ENCODE results near the gene GPC1.

GPC1 gene

DNA sequence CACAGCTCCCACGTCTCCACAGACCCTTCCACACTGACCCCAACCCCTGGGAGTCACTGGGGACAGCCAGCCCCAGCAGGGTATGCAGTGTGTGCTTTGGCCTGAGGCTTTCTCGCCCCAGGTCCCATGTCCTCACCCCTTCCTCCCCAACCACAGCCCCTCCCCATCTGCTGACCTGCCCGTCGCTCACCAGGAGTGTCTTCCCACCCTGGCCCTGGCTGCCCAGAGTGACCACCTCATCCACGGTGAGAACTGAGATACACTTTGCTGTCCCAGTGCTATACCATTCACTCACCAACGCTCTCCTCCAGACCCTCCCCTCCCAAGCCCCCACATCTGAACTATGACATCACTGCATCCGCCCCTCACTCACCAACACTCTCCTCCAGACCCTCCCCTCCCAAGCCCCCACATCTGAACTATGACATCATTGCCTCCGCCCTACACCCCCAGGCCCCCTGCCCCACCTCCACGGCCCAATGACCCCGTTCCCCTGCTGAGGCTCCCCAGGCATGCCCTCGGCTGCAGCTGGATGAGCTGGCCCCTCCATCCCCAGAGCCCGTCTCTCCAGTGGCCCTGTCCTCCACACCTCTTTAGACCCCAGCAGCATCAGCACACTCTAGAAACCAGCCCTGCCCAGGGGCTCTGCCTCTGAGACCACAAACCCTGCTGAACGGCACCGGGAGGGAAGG, 67.1 kb downstream of the GPC1 start:
- in situ Hi-C loops (cut with MboI; ENCODE audit: low pct_unique_long_range_greater_than_20kb, low sequenced_read_pairs) = no loop called here

DNA sequence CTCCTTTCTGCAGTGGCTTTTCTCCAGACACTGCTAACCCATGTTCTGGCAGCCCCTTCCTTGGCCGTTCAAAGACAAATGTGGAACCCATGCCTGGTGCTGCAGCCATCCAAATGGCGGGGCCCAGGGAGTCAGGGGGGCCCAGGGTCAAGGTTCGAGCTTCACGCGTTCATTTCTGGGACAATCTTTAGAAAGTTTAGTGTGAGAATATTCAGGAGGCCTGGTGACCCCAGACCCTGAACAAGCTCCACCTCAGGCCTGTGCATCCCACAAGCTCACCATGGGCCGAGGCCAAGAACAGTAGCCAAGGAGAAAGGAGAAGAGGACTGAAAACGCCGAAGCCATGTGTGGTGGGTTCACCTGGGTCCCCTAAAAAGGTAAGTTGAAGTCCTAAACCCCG, 67.9 kb downstream of the GPC1 start:
- no peak for DNase-seq
- in situ Hi-C loops (cut with MboI; ENCODE audit: low pct_unique_long_range_greater_than_20kb, low sequenced_read_pairs) = no loop called here

More for the DNA sequence above, 67.1 kb downstream of the GPC1 start:
- no peak for DNase-seq

DNA sequence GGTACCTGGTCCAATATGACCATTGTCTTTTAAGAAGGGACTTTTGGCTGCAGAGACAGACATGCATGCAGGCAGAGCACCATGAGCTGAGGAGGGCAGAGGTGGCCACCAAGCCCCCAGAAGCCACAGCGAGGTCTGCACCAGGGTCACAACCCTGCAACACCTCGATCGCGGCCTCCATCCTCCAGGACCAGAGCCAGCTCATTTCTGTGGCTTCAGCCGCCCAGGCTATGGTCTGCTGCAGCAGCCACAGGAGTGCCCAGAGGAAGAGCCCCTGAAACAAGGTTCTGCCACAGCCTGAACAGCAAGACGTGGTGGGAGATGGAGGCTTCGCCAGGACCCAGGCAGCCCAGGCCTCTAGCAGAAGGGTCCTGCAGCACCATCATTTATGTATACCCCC, 68.4 kb downstream of the GPC1 start:
- DNase-seq = no peak
- in situ Hi-C loops (cut with MboI; ENCODE audit: low pct_unique_long_range_greater_than_20kb, low sequenced_read_pairs) = no loop called here

DNA sequence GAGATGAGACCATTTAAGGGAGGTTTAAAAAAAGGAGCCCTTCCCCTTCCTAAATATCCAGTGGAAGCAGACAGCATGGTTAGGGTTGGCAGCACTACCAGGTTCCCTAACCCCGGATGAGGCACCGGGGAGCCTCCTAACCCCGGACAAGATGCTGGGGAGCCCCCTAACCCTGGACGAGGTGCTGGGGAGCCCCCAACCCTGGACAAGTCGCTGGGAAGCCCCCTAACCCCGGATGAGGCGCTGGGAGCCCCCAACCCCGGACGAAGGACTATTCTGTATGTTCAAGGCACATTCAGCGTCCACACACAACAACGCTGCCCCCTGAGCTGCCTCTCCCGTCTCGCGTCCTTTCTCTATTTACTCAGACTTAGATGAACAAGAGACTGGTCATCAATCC, 70.4 kb downstream of the GPC1 start:
- in situ Hi-C loops (cut with MboI; ENCODE audit: low pct_unique_long_range_greater_than_20kb, low sequenced_read_pairs) = no loop called here
- no peak for DNase-seq

DNA sequence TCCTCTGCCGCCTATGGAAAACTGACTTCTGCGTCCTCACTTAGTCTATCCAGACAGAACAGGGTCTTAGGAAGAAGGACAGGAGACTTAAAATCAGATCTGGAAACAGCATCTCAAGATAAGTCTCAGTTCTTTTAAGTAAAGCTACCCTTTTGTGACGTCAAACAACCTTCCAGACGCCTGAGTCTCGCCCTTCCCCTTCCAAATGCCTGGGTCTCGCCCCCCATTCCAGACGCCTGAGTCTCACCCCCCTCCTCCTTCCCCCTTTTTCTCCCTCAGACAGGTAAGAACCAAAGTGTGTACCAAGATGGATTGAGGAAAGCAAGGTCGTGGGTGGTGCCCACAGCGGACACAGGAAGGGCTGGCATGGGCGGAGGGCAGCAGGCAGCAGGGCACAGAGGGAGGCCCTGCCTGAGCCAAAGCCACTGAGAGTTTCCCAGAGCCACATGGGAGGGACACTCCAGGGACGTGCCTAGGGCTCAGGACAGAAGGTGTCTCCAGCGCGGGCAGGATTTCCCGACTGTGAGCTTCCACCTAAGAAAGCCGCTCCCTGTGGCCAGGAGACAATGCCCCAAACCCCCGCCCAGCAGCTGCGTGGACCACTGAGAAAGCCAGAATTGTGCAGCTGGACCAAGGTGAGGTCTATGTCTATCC, 71.1 kb downstream of the GPC1 start:
- in situ Hi-C loops (cut with MboI; ENCODE audit: low pct_unique_long_range_greater_than_20kb, low sequenced_read_pairs) = no loop called here
- DNase-seq = no peak

DNA sequence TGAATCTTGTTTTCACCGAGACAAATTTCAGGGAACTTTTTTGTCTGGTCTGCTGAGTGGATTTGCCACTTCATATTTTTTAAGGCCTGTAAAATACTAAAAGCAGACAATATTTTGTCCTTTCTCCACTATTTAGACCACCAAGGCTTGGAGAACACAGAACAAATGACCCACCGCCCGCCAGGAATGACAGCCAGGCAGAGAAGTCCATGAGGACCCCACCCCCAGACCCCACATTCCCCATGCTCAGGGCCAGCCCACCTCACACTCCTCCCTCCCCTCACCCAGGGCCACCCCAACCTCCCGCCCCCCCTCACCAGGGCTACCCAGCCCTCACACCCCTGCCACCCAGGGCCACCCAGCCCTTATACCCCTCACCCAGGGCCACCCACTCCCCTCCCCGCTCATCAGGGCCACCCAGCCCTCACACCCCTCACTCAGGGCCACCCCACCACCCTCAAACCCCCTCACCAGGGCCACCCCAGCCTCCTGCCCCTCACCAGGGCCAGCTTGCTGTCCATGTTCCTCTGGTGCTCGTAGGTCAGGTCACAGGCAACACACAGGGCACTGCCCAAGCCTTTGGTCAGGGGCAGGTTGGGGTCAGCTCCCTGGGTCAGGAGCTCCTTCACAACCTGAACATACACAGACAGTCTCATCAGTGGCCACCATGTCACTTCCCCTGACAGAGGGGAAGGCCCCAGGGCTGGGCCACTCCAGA, 71.8 kb downstream of the GPC1 start:
- no peak for DNase-seq
- in situ Hi-C loops (cut with MboI; ENCODE audit: low pct_unique_long_range_greater_than_20kb, low sequenced_read_pairs) = no loop called here

DNA sequence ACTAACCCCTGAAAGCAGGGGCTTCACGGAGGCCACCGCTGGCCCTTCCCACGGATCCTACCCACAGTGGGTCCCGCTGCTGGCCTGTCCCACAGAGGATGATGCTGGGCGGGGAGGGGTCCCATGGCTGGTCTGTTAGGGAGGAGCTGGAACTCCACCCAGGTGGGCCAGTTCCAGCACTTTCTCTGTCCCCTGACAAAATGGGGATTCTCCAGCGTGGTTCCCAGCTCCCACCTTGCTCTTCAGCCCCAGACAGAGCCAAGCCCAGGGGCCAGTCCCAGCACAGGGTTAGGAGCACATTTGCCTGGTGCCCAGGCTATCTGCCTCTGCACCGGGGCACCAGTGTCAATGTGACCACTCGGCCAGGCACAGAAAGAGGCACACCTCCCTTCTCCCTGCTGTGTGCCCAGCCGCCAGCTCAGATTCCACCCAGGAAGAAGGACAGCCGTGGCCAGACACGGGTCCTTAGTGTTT, 72.4 kb downstream of the GPC1 start:
- in situ Hi-C loops (cut with MboI; ENCODE audit: low pct_unique_long_range_greater_than_20kb, low sequenced_read_pairs) = no loop called here
- no peak for DNase-seq

DNA sequence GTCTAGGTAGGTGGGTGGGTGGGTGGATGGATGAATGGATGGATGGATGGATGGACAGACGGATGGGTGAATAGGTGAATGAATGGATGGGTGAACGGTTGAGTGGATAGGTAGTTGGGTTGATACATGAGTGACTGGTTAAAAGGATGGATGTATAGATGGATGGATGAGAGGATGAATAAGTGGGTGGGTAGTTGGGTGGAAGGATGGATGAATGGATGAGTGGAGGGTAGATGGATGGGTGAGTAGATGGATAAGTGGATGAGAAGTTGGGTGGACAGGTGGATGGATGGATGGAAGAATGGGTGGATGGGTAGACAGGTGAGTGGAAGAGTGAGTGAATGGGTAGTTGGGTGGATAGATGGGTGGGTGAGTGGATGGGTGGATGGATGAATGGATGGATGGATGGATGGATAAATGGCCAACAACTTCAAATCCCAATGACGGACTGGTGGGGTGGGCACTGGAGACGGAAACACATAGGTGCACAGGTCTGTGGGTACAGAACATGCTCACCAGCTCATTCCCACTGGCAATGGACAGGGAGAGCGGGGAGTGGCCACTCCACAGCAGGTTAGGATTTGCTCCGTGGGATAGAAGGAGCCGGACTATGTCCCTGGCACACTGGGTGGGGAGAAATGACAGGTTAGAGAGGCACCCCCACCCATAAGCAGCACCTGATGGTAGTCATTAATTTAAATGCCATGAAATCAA, 73.5 kb downstream of the GPC1 start:
- no peak for DNase-seq
- in situ Hi-C loops (cut with MboI; ENCODE audit: low pct_unique_long_range_greater_than_20kb, low sequenced_read_pairs) = no loop called here

DNA sequence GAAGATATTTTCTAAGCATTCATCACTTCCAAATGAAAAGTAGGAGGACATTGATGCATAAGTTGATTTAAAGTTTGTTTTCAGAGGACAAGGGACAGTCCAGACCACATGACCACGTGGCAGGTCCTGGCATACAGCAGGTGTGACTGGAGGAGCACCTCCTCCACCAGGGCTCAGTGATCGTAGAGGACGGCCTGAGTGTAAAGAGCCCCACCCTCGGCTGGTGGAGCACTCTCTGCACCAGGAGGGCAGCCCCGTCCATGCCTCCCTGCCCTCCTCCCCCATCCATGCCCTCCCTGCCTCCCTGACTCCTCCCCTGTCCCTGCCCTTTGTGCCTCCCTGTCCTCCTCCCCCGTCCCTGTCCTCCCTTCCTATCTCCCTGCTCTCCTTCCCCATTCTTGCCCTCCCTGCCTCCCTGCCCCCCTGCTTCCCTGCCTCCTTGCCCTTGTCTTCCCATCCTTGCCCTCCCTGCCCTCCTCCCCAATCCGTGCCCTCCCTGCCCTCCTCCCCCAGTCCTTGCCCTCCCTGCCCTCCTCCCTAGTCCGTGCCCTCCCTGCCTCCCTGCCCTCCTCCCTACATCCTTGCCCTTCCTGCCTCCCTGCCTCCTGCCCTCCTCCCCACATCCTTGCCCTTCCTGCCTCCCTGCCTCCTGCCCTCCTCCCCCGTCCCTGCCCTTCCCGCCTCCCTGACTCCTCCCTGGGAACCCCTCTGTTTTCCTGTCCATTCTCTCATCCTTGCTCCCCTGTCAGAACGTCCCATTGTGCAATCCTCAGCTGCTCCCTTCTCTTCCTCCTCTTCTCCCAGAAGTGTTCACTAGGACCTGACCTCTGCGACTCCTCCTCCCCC, 74.4 kb downstream of the GPC1 start:
- in situ Hi-C loops (cut with MboI; ENCODE audit: low pct_unique_long_range_greater_than_20kb, low sequenced_read_pairs) = no loop called here
- DNase-seq = no peak

DNA sequence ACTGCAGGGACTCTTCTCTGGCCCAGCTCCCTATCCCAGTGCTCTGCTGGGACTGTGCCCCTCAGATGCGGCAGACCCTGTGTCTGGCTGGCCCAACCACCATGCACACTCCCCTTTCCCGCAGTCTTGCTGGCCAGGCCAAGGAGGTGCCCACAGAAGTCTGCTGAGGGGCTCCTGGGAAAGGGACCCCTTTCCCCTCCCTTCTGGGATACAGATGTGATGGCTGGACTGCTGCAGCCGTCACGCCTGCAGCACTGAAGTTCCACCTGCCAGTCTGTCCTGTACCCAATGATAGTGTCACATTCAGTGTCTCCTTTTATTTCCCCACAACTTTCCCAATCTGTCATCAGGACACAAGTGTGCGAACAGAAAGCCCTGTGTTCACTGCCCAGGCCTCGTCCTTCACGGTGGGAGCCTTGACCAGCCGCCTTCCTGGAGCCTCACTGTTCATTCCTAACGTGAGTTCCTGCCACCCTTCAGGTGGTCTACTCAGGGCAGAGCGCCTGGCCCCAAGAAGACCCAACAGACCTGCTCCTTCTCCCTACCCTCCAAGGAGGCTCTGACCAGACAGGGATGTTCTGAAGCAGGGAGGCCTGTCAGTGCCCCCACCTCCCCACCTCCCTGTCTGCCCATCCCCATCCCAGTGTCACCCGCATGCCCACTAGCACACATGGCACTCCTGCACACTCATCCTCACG, 75.2 kb downstream of the GPC1 start:
- DNase-seq = no peak
- in situ Hi-C loops (cut with MboI; ENCODE audit: low pct_unique_long_range_greater_than_20kb, low sequenced_read_pairs) = no loop called here

DNA sequence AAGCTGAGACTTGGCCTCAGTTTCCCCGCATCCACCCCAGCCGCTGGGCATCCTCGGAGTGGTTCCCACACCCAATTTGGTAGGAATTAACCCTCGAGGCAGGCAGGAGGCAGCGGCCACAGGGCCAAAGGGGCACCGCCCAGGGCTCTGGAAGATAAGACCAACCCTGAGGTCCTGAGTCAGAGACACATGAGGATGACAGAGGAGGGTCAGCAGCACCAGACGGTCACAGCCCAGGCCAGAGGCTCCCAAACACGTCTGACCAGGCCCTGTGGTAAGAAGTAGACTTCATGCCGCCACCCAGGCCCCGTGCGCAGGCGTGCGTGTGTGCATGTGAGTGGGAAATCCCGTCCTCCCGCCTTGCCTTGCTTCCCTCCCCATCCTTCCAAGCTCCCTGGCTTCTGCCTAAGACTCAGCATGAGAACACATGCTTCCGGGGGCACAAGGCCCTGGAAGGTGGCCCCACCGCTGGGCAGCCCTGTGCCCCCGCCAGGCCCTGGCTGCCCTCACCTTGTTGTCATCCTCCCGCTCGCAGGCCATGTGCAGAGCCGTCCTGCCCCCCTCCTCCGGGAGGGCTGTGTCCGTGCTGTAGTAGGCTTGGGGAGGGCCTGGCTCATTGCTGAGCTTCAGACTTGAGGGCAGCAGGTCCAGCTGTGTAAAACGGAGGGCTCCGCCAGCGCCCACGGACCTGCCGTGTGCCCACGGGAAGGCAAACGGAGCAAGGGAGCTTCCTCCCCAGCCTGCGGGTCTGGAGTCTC, 76.1 kb downstream of the GPC1 start:
- in situ Hi-C loops (cut with MboI; ENCODE audit: low pct_unique_long_range_greater_than_20kb, low sequenced_read_pairs) = no loop called here
- DNase-seq = no peak

DNA sequence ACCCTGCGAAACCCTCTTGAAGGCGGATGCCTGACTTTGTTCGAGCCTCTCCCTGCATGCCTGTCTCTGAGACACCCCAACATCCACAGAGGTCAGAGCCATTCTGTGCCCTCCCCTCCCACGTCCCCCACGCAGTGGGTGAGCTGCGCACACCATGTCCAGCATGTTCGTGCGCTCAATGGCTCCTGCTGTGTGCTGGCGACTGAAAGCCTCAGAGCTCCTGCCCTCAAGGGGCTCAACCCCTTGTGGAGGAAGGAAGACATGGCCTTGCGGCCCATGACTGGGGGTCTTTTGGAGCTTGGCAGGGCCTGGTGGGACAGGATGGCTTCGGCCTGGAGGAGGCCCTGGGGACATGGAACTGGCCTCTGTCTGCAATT, 76.6 kb downstream of the GPC1 start:
- in situ Hi-C loops (cut with MboI; ENCODE audit: low pct_unique_long_range_greater_than_20kb, low sequenced_read_pairs) = no loop called here
- no peak for DNase-seq

DNA sequence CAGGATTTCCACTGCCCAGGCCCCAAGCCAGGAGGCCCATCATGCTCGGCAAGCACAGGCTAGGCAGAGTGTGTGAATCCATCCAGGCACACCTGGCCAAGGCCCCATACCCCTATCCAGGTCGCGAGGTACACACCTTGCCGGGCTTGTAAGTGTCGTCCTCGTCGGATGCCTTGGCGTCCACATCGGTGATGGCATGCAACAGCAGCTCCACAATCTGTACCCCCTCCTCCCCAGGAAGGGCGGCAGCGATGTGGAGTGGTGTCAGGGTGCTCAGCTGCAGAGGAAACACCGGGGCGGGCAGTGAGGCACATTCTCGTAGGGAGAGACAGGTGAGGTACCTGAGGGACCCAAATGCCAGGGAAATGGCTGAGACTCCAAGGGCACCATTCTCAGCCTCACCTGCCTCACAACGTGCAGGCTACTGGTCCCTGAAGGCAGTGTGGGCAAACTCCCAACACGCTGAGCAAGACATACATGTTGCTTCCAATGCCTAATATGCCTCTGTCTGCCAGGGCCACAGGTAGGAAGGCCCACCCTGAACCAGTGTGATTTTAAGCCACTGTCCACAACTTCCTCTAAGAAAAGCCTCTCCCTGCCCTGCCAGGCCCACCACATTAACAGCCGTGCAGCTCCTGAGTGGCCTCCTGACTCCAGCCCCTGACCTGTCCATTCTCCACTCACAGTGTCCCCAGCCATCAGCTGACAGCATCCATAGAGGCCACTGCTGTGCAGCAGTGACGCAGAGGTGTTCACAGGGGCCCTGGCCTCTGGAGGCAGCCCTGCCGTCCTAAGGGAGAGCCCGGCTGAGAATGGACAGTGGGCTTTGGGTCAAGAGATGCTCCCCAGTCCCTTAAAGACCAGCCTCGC, 77.4 kb downstream of the GPC1 start:
- in situ Hi-C loops (cut with MboI; ENCODE audit: low pct_unique_long_range_greater_than_20kb, low sequenced_read_pairs) = no loop called here
- no peak for DNase-seq

DNA sequence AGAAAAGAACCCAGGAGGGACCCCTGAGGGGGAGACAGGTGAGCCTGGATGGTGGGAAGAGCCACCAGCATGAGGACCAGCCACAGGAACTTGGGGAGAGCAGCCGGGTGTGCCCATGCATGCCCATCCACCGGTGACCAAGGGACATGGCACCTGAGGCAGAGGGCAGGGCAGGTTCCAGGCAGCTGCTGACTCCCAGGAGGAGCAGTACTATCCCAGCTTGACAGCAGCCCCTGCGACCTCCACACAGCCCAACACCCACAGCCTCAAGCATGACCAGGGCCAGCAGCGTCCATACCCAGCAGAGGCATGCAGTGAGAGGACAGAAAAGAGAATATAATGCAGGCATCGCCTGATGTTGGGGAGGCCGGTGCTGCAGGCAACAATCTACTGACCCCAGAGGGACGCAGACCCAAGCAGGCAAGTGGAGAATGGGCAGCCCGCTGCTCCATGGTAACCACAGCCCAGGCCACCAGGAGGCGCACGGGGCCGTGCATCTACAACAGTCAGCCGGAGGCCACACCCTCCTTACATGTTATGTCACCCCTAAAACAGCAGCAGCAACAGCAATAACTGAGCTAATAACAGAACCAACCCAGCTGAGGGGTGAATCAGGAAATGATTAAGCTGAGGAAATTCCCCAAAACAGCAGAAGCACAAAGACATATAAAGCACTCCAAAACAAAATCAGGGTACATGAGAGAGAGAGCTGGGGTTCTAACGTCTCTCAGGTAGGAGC, 78.3 kb downstream of the GPC1 start:
- in situ Hi-C loops (cut with MboI; ENCODE audit: low pct_unique_long_range_greater_than_20kb, low sequenced_read_pairs) = no loop called here
- peak; percentile 78 for DNase-seq

DNA sequence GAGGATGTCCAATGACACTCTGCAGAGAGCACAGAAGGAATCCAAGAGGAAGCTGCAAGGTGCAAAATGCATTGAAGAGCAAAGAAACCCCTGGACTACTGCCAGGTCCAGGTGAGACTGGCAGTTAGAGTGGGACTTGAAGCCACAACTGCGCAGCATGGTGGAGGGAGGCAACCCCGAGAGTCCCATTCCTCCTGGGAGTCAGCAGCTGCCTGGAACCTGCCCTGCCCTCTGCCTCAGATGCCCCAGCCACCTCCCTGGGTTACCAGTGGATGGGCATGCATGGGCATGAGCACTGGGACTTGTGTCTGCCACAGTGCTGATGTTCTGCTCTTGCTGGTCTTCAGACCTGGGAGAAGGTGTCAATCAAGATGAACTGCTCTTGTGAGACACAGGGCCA, 79.2 kb downstream of the GPC1 start:
- DNase-seq = no peak
- in situ Hi-C loops (cut with MboI; ENCODE audit: low pct_unique_long_range_greater_than_20kb, low sequenced_read_pairs) = no loop called here

DNA sequence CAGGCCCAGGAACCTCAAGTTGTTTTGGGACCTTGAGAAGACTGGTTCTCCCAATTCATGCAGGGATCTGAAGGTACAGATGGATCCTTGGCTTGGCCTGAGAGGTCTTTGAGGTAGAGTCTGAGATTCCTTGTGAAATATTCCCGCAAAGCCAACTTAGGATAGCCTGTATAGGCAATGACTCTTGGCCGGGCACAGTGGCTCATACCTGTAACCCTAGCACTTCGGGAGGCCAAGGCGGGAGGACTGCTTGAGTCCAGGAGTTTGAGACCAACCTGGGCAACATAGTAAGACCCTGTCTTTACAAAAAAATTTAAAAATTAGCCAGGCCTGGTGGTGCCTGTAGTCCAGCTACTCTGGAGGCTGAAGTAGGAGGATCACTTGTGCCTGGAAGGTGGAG, 81.9 kb downstream of the GPC1 start:
- in situ Hi-C loops (cut with MboI; ENCODE audit: low pct_unique_long_range_greater_than_20kb, low sequenced_read_pairs) = no loop called here
- no peak for DNase-seq
